GM21528 (cell line): ENCODE data around the gene SLC25A23.
"Not testable (repeated sequence)": the region's sequence is repeated elsewhere in the genome, so short reads cannot be mapped to it uniquely, and the experiment has no call there.

Experiments used
- ATAC-seq: cut with Tn5 transposase; IDR thresholded peaks from one replicate; pipeline ENCODE4 v1.9.1; 2021; ENCODE audit warnings: mild to moderate bottlenecking, moderate library complexity; ENCODE audit not compliant: unreplicated experiment, low FRiP score

SLC25A23 gene

GRCh38 chr19:6459262-6460098, at the start of gene SLC25A23:
Gene SLC25A23, minus strand, starts transcription at chr19:6459792. Its CDS starts 164 bp downstream, at chr19:6459628.
- peak; percentile 25 for ATAC-seq

- not testable (repeated sequence) for ATAC-seq
Measured at GRCh38 chr19:6508028-6508771, 48.6 kb upstream of the SLC25A23 start.

- no peak for ATAC-seq
Measured at GRCh38 chr19:6503407-6504201, 44.0 kb upstream of the SLC25A23 start.

DNA sequence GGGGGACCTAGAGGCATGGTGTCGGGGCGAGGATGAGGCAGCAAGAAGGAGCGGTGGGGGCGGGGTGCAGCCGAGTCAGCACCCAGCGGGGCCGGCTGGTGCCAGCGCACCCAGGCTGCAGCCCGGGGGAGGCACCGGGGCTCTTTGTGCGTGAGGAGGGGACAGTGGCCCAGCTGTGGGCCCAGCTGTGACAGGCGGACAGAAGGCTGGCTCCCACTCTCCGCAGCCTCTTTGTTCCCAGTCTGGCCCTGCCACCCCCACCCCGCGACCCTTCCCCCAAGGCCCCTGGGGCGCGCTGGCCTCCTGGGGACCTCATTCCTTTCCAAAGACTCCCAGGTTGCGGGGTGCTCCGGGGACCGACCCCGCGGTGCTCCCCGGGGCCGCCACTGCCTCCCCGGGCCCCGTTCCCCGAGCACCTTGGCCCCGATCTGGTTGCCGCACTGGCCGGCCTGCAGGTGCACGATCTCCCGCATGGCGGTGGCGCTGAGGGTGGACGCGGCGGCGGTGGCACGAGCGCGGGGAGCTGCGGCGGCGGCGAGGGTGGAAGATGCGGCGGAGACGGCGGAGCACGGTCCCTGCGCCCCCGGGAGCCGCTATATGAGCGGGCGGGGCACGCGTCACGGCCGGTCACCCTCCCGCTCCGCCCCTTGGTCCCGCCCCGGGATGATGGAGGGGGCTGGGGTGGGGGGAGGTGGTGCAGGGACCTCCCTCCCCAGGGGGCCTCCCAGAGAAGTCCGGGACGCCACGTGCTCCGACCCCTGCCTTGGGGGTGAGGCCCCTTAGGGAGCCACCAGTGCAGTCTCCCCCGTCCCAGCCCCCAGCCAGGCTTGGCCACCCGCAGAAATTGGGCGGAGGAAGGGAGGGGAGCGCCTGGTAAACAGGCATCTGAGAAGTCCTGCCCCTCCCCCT, 42.4 kb upstream of the SLC25A23 start, which contains the start of gene TUBB4A:
TUBB4A (minus strand) TSS at position 570 of the 909 bp plus-strand sequence; CDS start at position 473, 97 bp downstream.
- ATAC-seq: no peak

DNA sequence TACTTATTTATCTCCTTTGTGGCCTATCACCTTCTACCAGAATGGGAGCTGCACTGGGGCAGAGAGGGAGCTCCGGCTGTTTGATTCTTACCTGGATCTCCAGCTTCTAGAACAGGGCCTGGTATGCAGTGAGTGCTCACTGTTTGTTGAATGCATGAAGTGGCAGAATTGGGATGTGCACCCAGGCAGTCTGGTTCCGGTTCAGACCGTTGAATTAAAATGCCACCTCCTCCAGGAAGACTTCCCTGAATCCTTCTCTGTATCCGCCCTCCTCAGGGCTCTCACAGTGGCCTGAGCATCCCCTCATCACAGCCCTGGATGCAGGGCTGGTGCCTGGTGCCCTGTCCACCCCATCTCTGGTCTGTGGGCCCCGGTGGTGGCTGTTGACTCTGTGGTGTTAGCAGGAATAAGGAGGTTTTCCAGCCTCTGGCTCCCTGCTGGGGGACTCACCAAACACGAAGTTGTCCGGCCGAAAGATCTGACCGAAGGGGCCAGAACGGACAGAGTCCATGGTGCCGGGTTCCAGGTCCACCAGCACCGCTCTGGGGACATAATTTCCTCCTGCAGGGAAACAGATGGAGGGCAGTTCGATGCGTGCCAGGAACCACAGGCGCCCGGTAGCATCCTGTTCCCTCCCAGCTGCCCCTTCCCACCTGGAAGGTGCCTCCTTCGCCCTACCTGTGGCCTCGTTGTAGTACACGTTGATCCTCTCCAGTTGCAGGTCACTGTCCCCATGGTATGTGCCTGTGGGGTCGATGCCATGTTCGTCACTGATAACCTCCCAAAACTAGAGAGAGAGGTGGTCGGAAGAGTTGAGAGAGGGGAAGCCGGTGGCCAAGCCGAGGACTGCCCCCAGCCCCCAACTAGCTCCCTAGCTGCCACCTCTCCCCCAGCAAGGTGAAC, 41.5 kb upstream of the SLC25A23 start:
- no peak for ATAC-seq

DNA sequence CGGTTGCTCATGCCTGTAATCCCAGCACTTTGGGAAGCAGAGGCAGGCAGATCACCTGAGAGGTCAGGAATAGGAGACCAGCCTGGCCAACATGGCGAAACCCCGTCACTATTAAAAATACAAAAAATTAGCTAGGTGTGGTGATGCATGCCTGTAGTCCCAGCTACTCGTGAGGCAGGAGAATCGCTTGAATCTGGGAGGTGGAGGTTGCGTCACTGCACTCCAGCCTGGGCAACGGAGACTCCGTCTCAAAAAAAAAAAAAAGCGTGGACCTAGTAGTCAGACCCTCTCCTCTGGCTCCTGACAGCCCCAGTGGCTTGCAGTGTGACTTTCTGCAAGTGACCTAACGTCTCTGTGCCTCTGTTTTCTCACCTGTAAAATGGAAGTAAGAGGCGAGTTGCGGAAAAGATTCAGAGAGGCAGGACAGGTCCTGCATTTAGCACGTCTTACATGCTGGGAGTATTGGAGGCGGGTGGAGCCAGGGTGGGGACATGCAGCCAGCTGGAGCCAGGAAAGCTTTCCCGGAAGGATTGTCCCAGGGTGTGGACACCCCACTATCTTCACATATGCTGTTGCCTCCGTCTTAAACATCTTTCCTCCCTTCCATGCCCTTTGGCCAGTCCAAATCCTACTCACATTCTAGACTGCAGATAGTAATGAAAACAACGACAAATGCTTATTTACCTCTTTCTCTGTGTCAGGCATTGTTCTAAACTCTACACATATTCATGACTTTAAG, 39.6 kb upstream of the SLC25A23 start:
- no peak for ATAC-seq

DNA sequence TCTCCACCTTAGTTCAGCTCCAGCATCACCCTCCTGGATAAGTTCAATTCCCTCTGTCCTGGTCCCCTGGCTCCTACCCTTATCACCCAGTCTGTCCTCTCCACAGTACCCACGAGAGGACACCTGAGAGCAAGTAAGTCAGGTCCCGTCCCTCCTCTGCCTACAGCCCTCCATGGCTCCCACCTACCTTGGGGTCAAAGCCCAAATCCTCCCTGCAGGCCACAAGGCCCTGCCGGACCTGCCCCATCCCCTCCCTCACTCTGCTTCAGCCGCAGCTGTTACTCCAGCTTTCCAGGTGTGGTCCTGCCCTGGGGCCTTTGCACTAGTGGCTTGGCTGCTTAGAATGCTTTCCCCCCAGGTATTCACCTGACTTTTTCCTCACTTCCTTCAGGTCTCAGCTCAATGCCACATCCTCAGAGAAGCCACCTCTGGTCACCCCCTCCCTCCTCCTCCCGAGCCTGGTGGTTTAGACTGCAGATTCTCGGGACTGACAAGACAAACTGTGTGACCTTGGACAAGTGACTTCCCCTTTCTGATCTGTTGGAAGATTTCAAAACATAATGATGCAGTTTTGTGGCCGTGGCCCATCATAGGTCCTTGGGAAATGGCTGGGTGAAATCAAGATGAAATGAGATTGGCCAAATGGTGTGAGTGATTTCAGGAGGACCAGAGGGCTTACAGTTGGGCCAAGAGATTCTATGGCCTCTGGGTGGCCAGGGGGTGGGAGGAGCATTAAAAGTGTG, 38.9 kb upstream of the SLC25A23 start:
- no peak for ATAC-seq

GRCh38 chr19:6495947-6496346, 36.4 kb upstream of the SLC25A23 start:
- no peak for ATAC-seq

DNA sequence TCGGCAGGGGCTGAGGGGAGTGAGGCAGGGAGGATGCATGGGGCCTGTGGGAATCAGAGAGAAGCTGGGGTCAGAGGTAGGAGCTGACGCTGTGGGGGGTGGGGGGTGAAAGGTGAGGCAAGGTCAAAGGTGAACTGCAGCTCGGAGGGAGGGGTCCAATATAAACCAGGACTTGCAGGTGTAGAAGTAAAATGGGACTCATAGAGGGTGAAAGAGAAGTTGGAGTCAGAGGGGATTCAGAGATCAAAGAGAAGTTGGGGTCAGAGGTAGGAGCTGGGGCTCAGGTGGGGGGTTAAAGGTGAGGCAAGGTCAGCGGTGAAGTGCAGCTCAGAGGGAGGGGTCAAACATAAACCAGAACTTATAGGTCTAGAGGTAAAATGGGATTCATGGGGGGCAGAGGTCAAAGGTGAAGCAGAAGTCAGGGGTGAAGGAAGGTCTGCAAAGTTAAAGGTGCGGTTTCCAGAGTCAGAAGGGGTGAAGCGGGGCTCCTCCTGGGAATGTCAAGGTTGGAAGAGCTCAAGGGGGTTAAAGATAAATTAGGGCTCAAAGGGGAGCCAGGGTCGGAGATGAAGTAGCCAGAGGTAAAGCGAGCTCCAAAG, 34.9 kb upstream of the SLC25A23 start:
- no peak for ATAC-seq

DNA sequence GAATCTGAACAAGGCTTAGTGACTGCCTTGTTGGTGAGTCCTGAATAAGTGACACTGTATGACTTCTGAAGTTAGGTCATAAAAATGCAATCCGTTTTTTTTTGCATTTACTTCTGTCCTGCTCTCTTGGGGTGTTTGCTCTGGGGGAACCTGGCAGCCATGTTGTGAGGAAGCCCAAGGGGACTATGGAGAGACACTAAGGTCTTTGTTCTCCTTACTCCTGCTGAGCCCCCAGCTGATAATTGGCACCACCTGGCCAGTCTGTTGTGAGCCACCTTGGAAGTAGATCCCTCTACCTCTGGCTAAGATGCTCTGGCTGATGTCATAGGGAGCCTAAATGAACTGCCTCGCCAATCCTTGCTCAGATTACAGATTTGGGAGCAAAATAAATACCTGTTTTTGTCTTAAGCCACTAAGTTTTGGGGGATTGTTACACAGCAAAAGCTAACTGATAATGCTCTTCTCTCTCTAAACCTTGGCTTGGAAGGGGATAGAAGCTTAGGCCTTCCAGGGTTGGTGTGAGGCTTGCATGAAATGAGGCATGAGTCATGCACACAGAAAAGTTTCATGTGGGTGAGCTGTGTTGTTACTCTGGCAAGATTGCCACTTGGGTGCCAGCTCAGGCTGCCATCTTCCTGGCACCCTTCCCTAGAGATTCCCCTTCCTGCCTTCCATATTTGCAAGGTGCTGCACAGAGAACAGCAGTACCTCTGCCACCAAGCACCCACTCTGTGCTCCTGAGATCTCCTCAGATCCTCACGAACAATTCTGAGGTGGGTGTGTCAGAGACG, 32.4 kb upstream of the SLC25A23 start:
- ATAC-seq: no peak

DNA sequence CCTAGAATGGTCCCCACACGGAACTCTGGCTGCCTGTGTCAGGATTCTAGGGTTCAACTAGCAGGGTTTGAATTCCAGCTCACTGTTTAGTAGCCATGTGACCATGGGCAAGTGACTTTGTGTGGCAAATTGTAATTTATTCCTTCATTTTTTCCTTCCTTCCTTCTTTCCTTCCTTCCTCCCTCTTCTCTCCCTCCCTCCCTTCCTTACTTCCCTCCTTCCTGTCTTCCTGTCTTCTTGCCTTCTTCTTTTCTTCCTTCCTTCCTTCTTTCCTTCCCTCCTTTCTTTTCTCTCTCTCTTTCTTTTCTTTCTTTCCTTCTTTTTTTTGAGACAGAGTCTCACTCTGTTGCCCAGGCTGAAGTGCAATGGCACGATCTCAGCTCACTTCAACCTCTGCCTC, 30.5 kb upstream of the SLC25A23 start:
- no peak for ATAC-seq

GRCh38 chr19:6489278-6490061, 29.9 kb upstream of the SLC25A23 start:
- ATAC-seq: no peak

DNA sequence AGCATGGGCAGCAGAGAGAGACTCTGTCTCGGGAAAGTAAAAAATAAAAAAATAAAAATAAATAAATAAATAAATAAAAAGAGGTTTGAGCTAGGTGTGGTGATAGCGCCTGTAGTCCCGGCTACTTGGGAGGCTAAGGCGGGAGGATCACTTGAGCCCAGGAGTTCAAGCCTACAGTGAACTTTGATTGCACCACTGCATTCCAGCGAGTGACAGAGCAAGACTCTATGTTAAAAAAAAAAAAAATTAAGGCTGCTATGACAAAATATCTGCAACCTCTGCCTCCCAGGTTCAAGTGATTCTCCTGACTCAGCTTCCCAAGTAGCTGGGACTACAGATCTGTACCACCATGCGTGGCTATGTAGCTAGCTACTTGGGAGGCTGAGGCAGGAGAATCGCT, 25.2 kb upstream of the SLC25A23 start:
- no peak for ATAC-seq

DNA sequence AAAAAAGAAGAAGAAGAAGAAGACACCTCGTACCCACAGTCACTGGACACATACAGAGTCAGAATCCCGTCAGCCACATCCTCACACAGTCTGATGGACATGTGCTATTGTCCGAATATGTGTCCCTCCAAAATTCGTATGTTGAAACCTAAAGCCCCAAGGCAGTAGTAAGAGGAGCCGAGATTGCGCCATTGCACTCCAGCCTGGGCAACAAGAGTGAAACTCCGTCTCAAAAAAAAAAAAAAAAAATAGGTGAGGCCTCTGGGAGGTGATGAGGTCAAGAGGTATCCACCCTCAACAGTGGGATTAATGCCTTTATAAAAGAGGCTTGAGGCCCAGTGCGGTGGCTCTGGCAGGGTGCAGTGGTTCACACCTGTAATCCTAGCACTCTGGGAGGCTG, 24.6 kb upstream of the SLC25A23 start:
- no peak for ATAC-seq

GRCh38 chr19:6483235-6483634, 23.6 kb upstream of the SLC25A23 start:
- ATAC-seq: no peak

DNA sequence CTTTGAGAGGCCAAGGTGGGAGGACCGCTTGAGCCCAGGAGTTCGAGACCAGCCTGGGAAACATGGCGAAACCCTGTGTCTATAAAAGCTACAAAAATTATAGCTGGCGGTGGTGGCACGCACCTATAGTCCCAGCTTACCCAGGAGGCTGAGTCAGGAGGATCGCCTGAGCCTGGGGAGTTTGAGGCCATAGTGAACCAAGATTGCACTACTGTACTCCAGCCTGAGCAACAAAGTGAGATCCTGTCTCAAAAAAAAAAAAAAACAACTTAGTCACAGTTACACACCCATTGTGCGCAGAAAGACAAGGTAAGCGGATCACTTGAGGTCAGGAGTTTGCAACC, 22.7 kb upstream of the SLC25A23 start:
- ATAC-seq: no peak
